Aorta (tissue), 5 donors: ENCODE results near the gene SPATA9. TPM values are rescaled to one million over a fixed set of nuclear protein-coding genes. Genes with fewer than 3 reads are reported as not detected.
"Not testable (repeated sequence)": the region's sequence is repeated elsewhere in the genome, so short reads cannot be mapped to it uniquely, and the experiment has no call there.

Experiments
- ATAC-seq: fragments of 200-7000 bp; cut with Tn5 transposase; one replicate; pipeline ENCODE4 v1.9.1; 2022; ENCODE audit warnings: moderate library complexity; ENCODE audit not compliant: low FRiP score
- DNase-seq, 2 donors: peaks; one replicate each; pipeline ENCODE4 v3.0.0-alpha.2; 2020
- H3K27ac ChIP-seq, 2 donors: one replicate each; pipeline ENCODE4 v1.5.1; 2013; ENCODE audit warnings: low read length in 2 of 2, mild to moderate bottlenecking in 2 of 2, moderate library complexity in 2 of 2, control low read depth in 1 of 2, inconsistent platforms in 1 of 2, low read depth in 1 of 2
- H3K27me3 ChIP-seq, 2 donors: one replicate each; pipeline ENCODE4 v1.6.1; 2013; ENCODE audit warnings: control low read depth in 1 of 2, low read length in 1 of 2, mild to moderate bottlenecking in 1 of 2, moderate library complexity in 1 of 2; ENCODE audit not compliant: insufficient read depth in 2 of 2, control insufficient read depth in 1 of 2
- H3K36me3 ChIP-seq, 2 donors: one replicate each; pipeline ENCODE4 v1.6.1; 2013; ENCODE audit warnings: control low read depth in 1 of 2, low read length in 1 of 2, mild to moderate bottlenecking in 1 of 2; ENCODE audit not compliant: insufficient read depth in 2 of 2, control insufficient read depth in 1 of 2
- H3K4me1 ChIP-seq, 2 donors: one replicate each; pipeline ENCODE4 v1.6.1; 2013; ENCODE audit warnings: low read length in 2 of 2, control low read depth in 1 of 2, mild to moderate bottlenecking in 1 of 2, moderate library complexity in 1 of 2; ENCODE audit not compliant: insufficient read depth in 2 of 2, control insufficient read depth in 1 of 2
- H3K4me3 ChIP-seq, 2 donors: one replicate each; pipeline ENCODE4 v1.5.1; 2013; ENCODE audit warnings: low read length in 2 of 2, control low read depth in 1 of 2, mild to moderate bottlenecking in 1 of 2
- H3K9me3 ChIP-seq: one replicate; pipeline ENCODE4 v1.6.1; 2013; ENCODE audit warnings: mild to moderate bottlenecking, low read length; ENCODE audit not compliant: control insufficient read depth
- WGBS, 2 donors: extraction: QIAGEN DNeasy Blood & Tissue Kit; methylation state at CpG; one replicate each; pipeline ENCODE4 v1.1.7; 2013; 5-methylcytosine and 5-hydroxymethylcytosine counted together
- intact Hi-C, 2 donors: fragments of 100-400 bp; cut with DNase I; formaldehyde crosslinking; loops; one replicate each; pipeline versions ENCODE4 v1.14.2 to v1.15.0; 2022
- polyA plus RNA-seq, 2 donors: library from polyadenylated mRNA; stranded (reverse); fragments of 200-250 nt; gene quantifications; one replicate each; pipeline ENCODE4 v1.2.3, GENCODE V29; 2013
- total RNA-seq, 2 donors: library from RNA; stranded (reverse); fragmentation: NEBNext Ultra II Directional; extraction: Animal tissue kit (Norgen Biotek cat#: 25700); gene quantifications; one replicate each; pipeline ENCODE4 v1.2.1, GENCODE V29; 2021
- donor health status: healthy with polysubstance abuse.
- donor health status: Bipolar disorder and iron deficiency.
- donor health status: DM: no; HTN: no; CAD: no.
- donor health status: DM: no; HTN: no; CAD: no.
- donor health status: DM: yes; HTN: yes; CAD: no.

The SPATA9 gene
- total and polyA plus RNA-seq, 4 donors: 0.38 to 0.60 (median 0.45) TPM; not detected in 1

GRCh38 chr5:95709967-95710650, 27.3 kb upstream of the SPATA9 start:
- no peak for DNase-seq
- intact Hi-C loops: no loop called here
- no peak overlapping the region for H3K4me3 ChIP-seq

GRCh38 chr5:95708876-95709275, 26.1 kb upstream of the SPATA9 start:
- ATAC-seq (no peak), DNase-seq (no peak)
- WGBS, 2 donors: 94 to 96% methylated on average over 7 of the region's 7 CpGs
- Histone ChIP-seq H3K36me3 (no peaks in the 10 kb centered on the region), H3K27me3 (no peaks in the 10 kb centered on the region), H3K27ac (no peak overlapping the region), H3K4me1 (no peaks in the 10 kb centered on the region), H3K4me3 (no peak overlapping the region), H3K9me3 (no peaks in the 10 kb centered on the region)
- intact Hi-C loops: no loop called here

More at GRCh38 chr5:95709967-95710650, 27.3 kb upstream of the SPATA9 start:
- 43 to 49% methylated on average over 15 of the region's 15 CpGs for WGBS, 2 donors
- H3K4me1 ChIP-seq: no peaks in the 10 kb centered on the region
- no peak overlapping the region for H3K27ac ChIP-seq
- H3K36me3 ChIP-seq: no peaks in the 10 kb centered on the region
- H3K27me3 ChIP-seq: no peaks in the 10 kb centered on the region
- H3K9me3 ChIP-seq: no peaks in the 10 kb centered on the region
- ATAC-seq: no peak

GRCh38 chr5:95707534-95708188, 24.9 kb upstream of the SPATA9 start:
- WGBS, 2 donors: 75 to 77% methylated on average over 8 of the region's 8 CpGs
- H3K36me3 ChIP-seq, H3K27me3 ChIP-seq, H3K4me3 ChIP-seq, H3K9me3 ChIP-seq, H3K27ac ChIP-seq, intact Hi-C loops, H3K4me1 ChIP-seq, ATAC-seq, DNase-seq: not testable (repeated sequence)

- WGBS, 2 donors: 85 to 90% methylated on average over 9 of the region's 9 CpGs
- no peaks in the 10 kb centered on the region for H3K9me3 ChIP-seq
- no peak overlapping the region for H3K4me3 ChIP-seq
- ATAC-seq: no peak
- no peaks in the 10 kb centered on the region for H3K36me3 ChIP-seq
- H3K27me3 ChIP-seq: no peaks in the 10 kb centered on the region
- intact Hi-C loops: no loop called here
- no peak overlapping the region for H3K27ac ChIP-seq
- H3K4me1 ChIP-seq: no peaks in the 10 kb centered on the region
- DNase-seq: no peak
These were observed 24.3 kb upstream of the SPATA9 start for GRCh38 chr5:95707055-95707454.

DNA sequence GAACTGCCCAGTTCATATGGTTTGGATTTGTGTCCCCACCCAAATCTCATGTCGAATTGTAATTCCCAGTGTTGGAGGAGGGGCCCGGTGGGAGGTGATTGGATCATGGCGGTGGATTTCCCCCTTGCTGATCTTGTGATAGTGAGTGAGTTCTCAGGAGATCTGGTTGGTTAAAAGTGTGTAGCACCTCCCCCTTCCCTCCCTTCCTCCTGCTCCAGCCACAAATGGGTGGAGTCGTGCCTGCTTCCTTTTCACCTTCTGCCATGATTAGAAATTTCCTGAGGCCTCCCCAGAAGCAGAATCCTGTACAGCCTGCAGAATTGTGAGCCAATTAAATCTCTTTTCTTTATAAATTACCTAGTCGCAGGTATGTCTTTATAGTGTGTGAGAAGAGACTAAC, 23.4 kb upstream of the SPATA9 start:
- DNase-seq, H3K27me3 ChIP-seq, H3K4me3 ChIP-seq, intact Hi-C loops, ATAC-seq, H3K4me1 ChIP-seq, H3K9me3 ChIP-seq, H3K27ac ChIP-seq, H3K36me3 ChIP-seq: not testable (repeated sequence)
- 84 to 95% methylated on average over 4 to 5 of the region's 5 CpGs for WGBS, 2 donors

GRCh38 chr5:95704150-95704549, 21.4 kb upstream of the SPATA9 start:
- 77 to 79% methylated on average over 1 of the region's 1 CpG for WGBS, 2 donors
- no peaks in the 10 kb centered on the region for H3K36me3 ChIP-seq
- no peaks in the 10 kb centered on the region for H3K4me1 ChIP-seq
- H3K27ac ChIP-seq: no peak overlapping the region
- intact Hi-C loops: no loop called here
- H3K4me3 ChIP-seq: no peak overlapping the region
- no peaks in the 10 kb centered on the region for H3K27me3 ChIP-seq
- no peaks in the 10 kb centered on the region for H3K9me3 ChIP-seq
- ATAC-seq (no peak), DNase-seq (no peak)

DNA sequence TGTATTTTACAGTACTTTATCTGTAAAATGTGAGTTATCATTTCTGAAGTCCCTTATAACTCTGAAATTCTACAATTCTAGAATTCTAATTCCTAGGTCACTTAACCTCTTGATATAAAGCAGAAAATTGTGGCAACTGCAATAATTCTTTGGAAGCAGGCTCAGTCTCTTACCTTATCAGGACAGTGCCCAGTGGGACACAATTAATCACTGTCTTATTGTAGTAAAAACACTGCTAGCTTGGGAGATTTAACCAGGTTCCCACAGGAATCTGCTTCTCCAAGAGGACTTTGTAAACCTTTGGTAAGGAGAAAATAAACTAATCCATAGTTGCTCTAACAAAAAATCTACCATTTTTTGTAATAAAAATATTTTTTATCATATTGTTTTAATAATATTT, 18.3 kb upstream of the SPATA9 start:
- Histone ChIP-seq H3K36me3 (no peaks in the 10 kb centered on the region), H3K4me1 (no peaks in the 10 kb centered on the region), H3K27ac (no peak overlapping the region), H3K4me3 (no peak overlapping the region), H3K9me3 (peaks cover 1% of the 10 kb centered on the region), H3K27me3 (no peaks in the 10 kb centered on the region)
- DNase-seq (no peak), ATAC-seq (no peak)
- intact Hi-C loops: no loop called here

GRCh38 chr5:95699337-95699736, 16.5 kb upstream of the SPATA9 start:
- Histone ChIP-seq H3K27me3 (no peaks in the 10 kb centered on the region), H3K4me3 (no peak overlapping the region), H3K27ac (no peak overlapping the region), H3K9me3 (peaks cover 1% of the 10 kb centered on the region), H3K4me1 (no peaks in the 10 kb centered on the region), H3K36me3 (no peaks in the 10 kb centered on the region)
- no peak for ATAC-seq
- 97 to 99% methylated on average over 1 of the region's 1 CpG for WGBS, 2 donors
- intact Hi-C loops: no loop called here
- DNase-seq: no peak
